T-cell (primary cell): ENCODE results near the gene HOMER3. TPM values are rescaled to one million over a fixed set of nuclear protein-coding genes. Genes with fewer than 3 reads are reported as not detected.

Source experiments
- ATAC-seq, 4 experiments: fragments of 200-7000 bp in 3 of 4; fragments of 150-1000 bp in 1 of 4; cut with Tn5 transposase; replicated peaks in 1 of 4; 1 replicate in 3 of 4; 2 replicates in 1 of 4; pipeline ENCODE4 v1.10.0; 2021; ENCODE audit warnings: moderate library complexity in 3 of 4, mild to moderate bottlenecking in 2 of 4, moderate number of reproducible peaks in 1 of 4
- CTCF ChIA-PET, 2 donors: fragments of 300-600 bp; sonication (Branson Sonifier 250); formaldehyde crosslinking; loops; one replicate each; lab custom pipeline; 2022; ENCODE audit warnings: antibody characterized with exemption in 2 of 2; lab: Charles Lee
- POLR2A ChIA-PET, 2 donors: fragments of 300-600 bp; sonication (Branson Sonifier 250); formaldehyde crosslinking; loops; one replicate each; lab custom pipeline; 2022; ENCODE audit warnings: antibody characterized with exemption in 2 of 2; lab: Charles Lee
- DNase-seq, 35 experiments: peaks; one replicate each; pipeline versions ENCODE4 v3.0.0 to v3.0.0-alpha.2; 2013 to 2023
- H3K27ac ChIP-seq: one replicate; pipeline ENCODE4 v1.5.1; 2013; ENCODE audit warnings: low read length
- H3K27me3 ChIP-seq, 2 experiments: replicated peaks in 1 of 2; 1 replicate in 1 of 2; 2 replicates in 1 of 2; pipeline versions ENCODE4 v1.6.1 to v1.7.0; 2013; ENCODE audit warnings: low read length in 1 of 2, mixed read lengths in 1 of 2; ENCODE audit not compliant: control insufficient read depth in 2 of 2, insufficient read depth in 2 of 2; ENCODE audit errors: extremely low read depth in 1 of 2
- H3K36me3 ChIP-seq, 2 donors: 1 replicate in 1 of 2; 2 replicates in 1 of 2; pipeline versions ENCODE4 v1.6.1 to v1.7.0; 2013; ENCODE audit warnings: low read length in 1 of 2; ENCODE audit not compliant: control insufficient read depth in 2 of 2, insufficient read depth in 1 of 2; ENCODE audit errors: extremely low read depth in 1 of 2
- H3K4me1 ChIP-seq, 2 experiments: 1 replicate in 1 of 2; 2 replicates in 1 of 2; pipeline versions ENCODE4 v1.6.1 to v1.7.0; 2013; ENCODE audit warnings: low read length in 2 of 2, mixed read lengths in 1 of 2; ENCODE audit not compliant: insufficient read depth in 2 of 2, control insufficient read depth in 1 of 2; ENCODE audit errors: extremely low read depth in 1 of 2
- H3K4me3 ChIP-seq, 2 donors: 1 replicate in 1 of 2; 2 replicates in 1 of 2; pipeline versions ENCODE4 v1.5.1 to v1.7.0; 2013; ENCODE audit warnings: mild to moderate bottlenecking in 2 of 2, low read length in 1 of 2, moderate library complexity in 1 of 2; ENCODE audit not compliant: control insufficient read depth in 1 of 2; ENCODE audit errors: extremely low read depth in 1 of 2
- H3K9me3 ChIP-seq: 2 replicates; pipeline ENCODE4 v1.7.0; 2013
- H3K27ac Mint-ChIP-seq, 2 donors: one replicate each; pipeline ENCODE4 v1.8.0; 2020 to 2021; ENCODE audit warnings: mild to moderate bottlenecking in 2 of 2, mixed read lengths in 2 of 2
- H3K27me3 Mint-ChIP-seq, 2 donors: one replicate each; pipeline ENCODE4 v1.8.0; 2021 to 2022; ENCODE audit warnings: mixed read lengths in 2 of 2
- H3K36me3 Mint-ChIP-seq: one replicate; pipeline ENCODE4 v1.8.0; 2021; ENCODE audit warnings: mixed read lengths
- H3K4me1 Mint-ChIP-seq, 3 donors: one replicate each; pipeline ENCODE4 v1.8.0; 2020 to 2022; ENCODE audit warnings: mixed read lengths in 3 of 3, mild to moderate bottlenecking in 1 of 3
- H3K4me3 Mint-ChIP-seq, 3 donors: one replicate each; pipeline ENCODE4 v1.8.0; 2020 to 2022; ENCODE audit warnings: mild to moderate bottlenecking in 3 of 3, mixed read lengths in 3 of 3, moderate library complexity in 3 of 3
- H3K9me3 Mint-ChIP-seq, 3 donors: one replicate each; pipeline ENCODE4 v1.8.0; 2020 to 2022; ENCODE audit warnings: mixed read lengths in 3 of 3
- WGBS: methylation state at CpG from one replicate; pipeline ENCODE4 v1.1.5; 2013; ENCODE audit warnings: missing lambda C conversion rate; ENCODE audit not compliant: insufficient coverage; 5-methylcytosine and 5-hydroxymethylcytosine counted together
- total RNA-seq, 35 experiments: library from RNA in 6 of 35; stranded (reverse) in 6 of 35; fragments of 120-200 nt in 1 of 35; gene quantifications; one replicate each; pipeline versions ENCODE4 v1.2.1 to v1.2.4 and lab custom pipeline; 2013 to 2026

HOMER3 gene
- total RNA-seq, 5 donors from 2014 or later (not counting 1 experiment from before 2014, with no cell fraction given): 0.93 to 1.9 (median 1.3) TPM

DNA sequence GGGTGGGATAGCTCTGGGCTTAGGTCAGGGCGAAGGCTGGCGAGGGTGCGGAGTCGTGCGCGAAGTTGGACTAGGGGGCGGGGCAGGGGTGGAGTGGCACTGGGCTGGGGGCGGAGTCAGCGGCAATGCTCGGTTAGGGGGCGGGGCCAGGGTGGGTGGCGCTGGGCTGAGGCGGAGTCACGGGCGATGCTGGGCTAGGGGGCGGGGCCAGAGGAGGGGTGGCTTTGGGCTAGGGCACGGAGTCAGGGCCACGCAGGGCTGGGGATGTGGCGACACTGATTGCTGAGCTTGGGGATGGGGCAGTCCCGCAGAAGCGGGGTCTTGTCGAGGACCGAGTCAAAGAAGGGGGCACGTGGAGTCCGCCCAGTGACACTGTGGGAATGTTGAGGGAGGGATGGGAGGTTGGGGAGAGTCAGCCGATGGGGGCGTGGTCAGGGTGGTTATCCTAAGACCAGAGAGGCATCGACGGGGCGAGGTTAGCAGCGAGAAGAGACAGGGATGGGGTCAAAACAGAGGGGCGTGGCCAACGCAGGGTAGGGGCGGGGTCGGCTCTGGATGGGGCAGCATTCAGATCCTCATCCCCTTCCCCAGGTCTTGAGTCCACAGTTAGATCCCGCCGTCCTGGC, 8.7 kb downstream of the HOMER3 start:
- POLR2A ChIA-PET: no interaction called here
- no peaks in the 10 kb centered on the region for H3K9me3 Mint-ChIP-seq
- WGBS: 6% methylated on average over 29 of the region's 37 CpGs
- H3K27me3 Mint-ChIP-seq: peaks cover 8 to 14% of the 10 kb centered on the region in 2 donors
- Histone ChIP-seq H3K27ac (no peak overlapping the region), H3K9me3 (no peaks in the 10 kb centered on the region), H3K27me3 (peaks cover 0 to 29% of the 10 kb centered on the region in 2 experiments), H3K36me3 (peaks cover 0 to 6% of the 10 kb centered on the region in 2 donors), H3K4me3 (peak overlapping the region; percentile 40 to 41), H3K4me1 (peaks cover 3 to 16% of the 10 kb centered on the region in 2 experiments)
- peak overlapping the region; percentile 69 to 79 (median 72) for H3K4me3 Mint-ChIP-seq
- DNase-seq: peak; percentile 58 to 89 (median 83)
- CTCF ChIA-PET: no interaction called here
- peak; percentile 86 to 95 (median 94) for ATAC-seq
- no peaks in the 10 kb centered on the region for H3K36me3 Mint-ChIP-seq
- H3K4me1 Mint-ChIP-seq: peaks cover 6 to 14% (median 11%) of the 10 kb centered on the region in 3 donors
- no peak overlapping the region for H3K27ac Mint-ChIP-seq

DNA sequence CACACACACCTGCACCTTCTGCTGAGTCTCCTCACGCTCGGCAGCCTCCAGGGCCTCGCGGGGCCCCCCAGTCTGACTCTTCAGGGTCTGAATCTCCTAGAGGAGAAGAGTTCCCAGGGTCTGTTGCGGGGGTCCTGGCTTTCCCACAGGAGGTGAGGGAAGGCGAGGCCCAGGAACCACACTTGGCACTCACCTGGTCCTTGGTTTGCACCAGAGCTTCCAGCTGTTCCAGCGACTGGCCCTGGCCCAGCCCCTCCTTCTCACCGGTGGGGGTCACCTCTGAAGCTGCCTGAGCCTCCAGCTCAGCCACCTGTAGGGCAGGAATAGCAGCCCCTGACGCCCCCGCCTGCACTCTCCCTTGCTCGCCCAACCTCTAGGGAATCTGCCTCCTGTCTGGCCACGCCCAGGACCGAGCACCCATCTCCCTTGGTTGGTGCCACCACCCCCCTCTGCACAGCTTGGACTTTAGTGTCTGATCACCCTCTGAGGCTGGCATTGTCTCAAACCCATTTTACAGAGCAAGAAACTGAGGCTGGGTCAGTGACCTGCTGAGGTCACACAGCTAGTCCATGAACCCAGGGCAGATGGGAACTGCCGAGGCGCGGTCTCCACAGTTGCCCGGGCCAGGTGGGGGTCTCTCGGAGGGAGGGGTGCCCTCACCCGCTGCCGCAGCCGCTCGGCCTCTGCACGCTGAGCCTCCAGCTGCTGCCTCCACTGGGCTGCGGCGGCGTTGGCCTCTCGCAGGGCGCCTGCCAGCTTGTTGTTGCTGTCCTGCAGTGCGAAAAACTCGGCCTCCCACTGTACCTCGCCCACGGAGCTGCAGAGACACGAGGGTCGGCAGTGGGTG, 9.5 kb downstream of the HOMER3 start:
- WGBS: 86% methylated on average over 26 of the region's 34 CpGs
- no peak overlapping the region for H3K4me3 ChIP-seq
- no peaks in the 10 kb centered on the region for H3K9me3 Mint-ChIP-seq
- H3K9me3 ChIP-seq: no peaks in the 10 kb centered on the region
- DNase-seq (no peak), ATAC-seq (no peak)
- peaks cover 0 to 29% of the 10 kb centered on the region in 2 experiments for H3K27me3 ChIP-seq
- no peaks in the 10 kb centered on the region for H3K36me3 Mint-ChIP-seq
- H3K4me1 Mint-ChIP-seq: peaks cover 6 to 14% (median 11%) of the 10 kb centered on the region in 3 donors
- peaks cover 0 to 8% of the 10 kb centered on the region in 2 donors for H3K36me3 ChIP-seq
- CTCF ChIA-PET: no interaction called here
- no peak overlapping the region for H3K27ac Mint-ChIP-seq
- H3K27me3 Mint-ChIP-seq: peaks cover 8 to 14% of the 10 kb centered on the region in 2 donors
- peaks cover 3 to 16% of the 10 kb centered on the region in 2 experiments for H3K4me1 ChIP-seq
- no peak overlapping the region for H3K27ac ChIP-seq
- POLR2A ChIA-PET: no interaction called here
- H3K4me3 Mint-ChIP-seq: peak overlapping the region in 1 of 3 donors; percentile 21

DNA sequence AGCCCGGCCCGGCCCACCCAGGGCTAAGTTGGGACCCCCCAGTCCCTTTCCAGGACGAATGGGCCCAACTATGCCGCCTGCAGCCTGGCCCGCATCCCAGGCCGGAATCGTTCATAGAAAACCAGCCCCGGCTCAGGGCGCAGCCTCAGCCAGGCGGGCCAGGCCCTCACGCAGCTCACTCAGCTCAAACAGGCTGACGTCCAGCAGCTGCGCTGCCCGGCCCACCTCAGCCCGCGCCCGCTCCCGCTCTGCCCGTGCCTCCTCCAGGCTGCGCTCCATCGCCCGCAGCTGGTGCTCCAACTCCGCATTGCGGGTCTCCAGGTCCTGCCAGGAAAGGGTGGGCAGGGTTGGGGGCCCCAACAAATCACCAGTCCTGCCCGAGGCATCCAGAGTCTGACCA, 11.7 kb downstream of the HOMER3 start:
- Histone ChIP-seq H3K4me1 (peaks cover 3 to 16% of the 10 kb centered on the region in 2 experiments), H3K9me3 (no peaks in the 10 kb centered on the region), H3K36me3 (peaks cover 6 to 28% of the 10 kb centered on the region in 2 donors), H3K27me3 (peaks cover 0 to 21% of the 10 kb centered on the region in 2 experiments), H3K4me3 (no peak overlapping the region), H3K27ac (no peak overlapping the region)
- WGBS: 93% methylated on average over 25 of the region's 25 CpGs
- ATAC-seq (no peak), DNase-seq (no peak)
- Mint-ChIP-seq H3K4me3 (no peak overlapping the region), H3K27ac (no peak overlapping the region), H3K9me3 (no peaks in the 10 kb centered on the region), H3K36me3 (peaks cover 10% of the 10 kb centered on the region), H3K4me1 (peaks cover 6 to 14% (median 11%) of the 10 kb centered on the region in 3 donors), H3K27me3 (peaks cover 8 to 11% of the 10 kb centered on the region in 2 donors)
- ChIA-PET CTCF (no interaction called here), POLR2A (no interaction called here)

DNA sequence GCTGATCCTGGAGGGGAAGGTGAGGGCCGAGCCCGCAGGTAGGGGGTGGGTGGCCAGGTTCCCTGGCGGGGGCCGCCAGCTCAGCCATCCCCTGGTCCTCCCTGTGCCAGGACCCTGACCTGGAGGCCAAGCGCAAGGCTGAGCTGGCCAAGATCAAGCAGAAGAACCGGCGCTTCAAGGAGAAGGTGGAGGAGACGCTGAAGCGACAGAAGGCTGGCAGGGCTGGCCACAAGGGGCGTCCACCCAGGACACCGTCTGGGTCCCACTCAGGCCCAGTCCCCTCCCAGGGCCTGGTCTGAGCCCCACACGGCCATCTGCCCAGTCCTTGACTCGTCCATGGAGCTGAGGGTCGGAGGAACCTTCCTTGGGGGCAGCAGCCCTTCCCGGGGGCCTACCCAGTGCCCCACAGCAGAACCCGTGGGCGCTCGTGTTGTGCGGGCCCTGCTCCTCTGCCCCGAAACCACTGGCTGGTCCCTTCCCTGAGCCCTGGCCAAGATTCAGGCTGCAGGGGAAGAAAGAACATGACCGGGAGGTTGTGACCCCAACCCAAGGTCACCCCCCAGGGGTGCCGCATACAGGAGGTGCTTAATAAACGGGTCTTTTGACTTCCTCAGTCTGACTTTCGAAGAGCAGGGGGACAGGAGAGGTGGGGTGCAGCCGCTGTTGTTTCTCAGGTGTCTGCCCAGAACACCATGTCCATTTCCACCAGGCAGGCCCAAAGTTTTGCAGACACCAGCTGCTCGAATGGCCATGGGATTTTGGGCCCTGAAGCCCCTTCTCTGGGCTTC, 12.8 kb downstream of the HOMER3 start:
- POLR2A ChIA-PET: interaction anchor here in 1 of 2 donors (0.7 kb wide), 1 partner anchor 454 kb away, joined by 4 read pairs; no protein-coding TSS in a partner anchor
- ATAC-seq: no peak
- H3K27me3 ChIP-seq: peaks cover 0 to 10% of the 10 kb centered on the region in 2 experiments

DNA sequence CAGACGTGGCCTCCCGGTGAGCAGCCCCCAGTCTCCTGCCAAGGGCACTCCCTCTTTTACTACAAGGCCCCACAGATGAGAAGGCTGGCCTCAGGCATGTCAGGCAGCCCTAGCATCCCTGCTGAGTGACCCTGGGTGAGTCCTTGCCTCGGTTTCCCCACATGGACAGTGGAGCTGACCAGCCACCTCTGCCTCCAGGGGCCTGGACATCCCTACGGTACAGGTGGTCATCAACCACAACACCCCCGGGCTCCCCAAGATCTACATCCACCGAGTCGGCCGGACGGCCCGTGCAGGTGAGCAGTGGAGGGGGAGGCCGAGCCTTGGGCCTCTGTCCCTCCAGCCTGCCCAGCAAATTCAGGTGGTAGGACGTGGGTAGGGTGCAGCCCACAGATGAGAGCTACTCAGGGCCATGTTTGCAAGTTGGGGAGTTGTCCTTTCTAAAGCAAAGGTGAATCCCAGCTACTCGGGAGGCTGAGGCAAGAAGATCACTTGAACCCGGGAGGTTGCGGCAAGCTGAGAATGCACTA, 16.3 kb downstream of the HOMER3 start:
- POLR2A ChIA-PET: no interaction called here
- 100% methylated on average over 6 of the region's 15 CpGs for WGBS
- ATAC-seq (no peak), DNase-seq (no peak)
- Histone ChIP-seq H3K4me1 (peaks cover 7 to 17% of the 10 kb centered on the region in 2 experiments), H3K4me3 (no peak overlapping the region), H3K36me3 (peaks cover 17 to 55% of the 10 kb centered on the region in 2 donors), H3K9me3 (no peaks in the 10 kb centered on the region), H3K27me3 (no peaks in the 10 kb centered on the region), H3K27ac (no peak overlapping the region)
- Mint-ChIP-seq H3K4me3 (no peak overlapping the region), H3K27me3 (no peaks in the 10 kb centered on the region), H3K9me3 (no peaks in the 10 kb centered on the region), H3K36me3 (peaks cover 23% of the 10 kb centered on the region), H3K27ac (no peak overlapping the region), H3K4me1 (peaks cover 12 to 13% (median 13%) of the 10 kb centered on the region in 3 donors)
- CTCF ChIA-PET: no interaction called here

More for the DNA sequence above, 12.8 kb downstream of the HOMER3 start:
- Histone ChIP-seq H3K36me3 (peaks cover 7 to 37% of the 10 kb centered on the region in 2 donors), H3K27ac (no peak overlapping the region), H3K4me3 (no peak overlapping the region), H3K4me1 (peaks cover 3 to 16% of the 10 kb centered on the region in 2 experiments), H3K9me3 (no peaks in the 10 kb centered on the region)
- Mint-ChIP-seq H3K4me3 (no peak overlapping the region), H3K27me3 (peaks cover 0 to under 1% of the 10 kb centered on the region in 2 donors), H3K27ac (no peak overlapping the region), H3K4me1 (peaks cover 4 to 10% (median 5%) of the 10 kb centered on the region in 3 donors), H3K9me3 (no peaks in the 10 kb centered on the region), H3K36me3 (peaks cover 12% of the 10 kb centered on the region)
- WGBS: 87% methylated on average over 19 of the region's 26 CpGs
- CTCF ChIA-PET: no interaction called here
- DNase-seq: no peak
